GM03348 (cell line): Measurements from ENCODE around the gene ENGASE.
"Not testable (repeated sequence)": the region's sequence is repeated elsewhere in the genome, so short reads cannot be mapped to it uniquely, and the experiment has no call there.

ENCODE experiments used
- DNase-seq: peaks from one replicate; pipeline ENCODE4 v3.0.0; 2012; ENCODE audit warnings: low spot score

ENGASE gene

GRCh38 chr17:79053251-79053925, 21.2 kb upstream of the ENGASE start:
- DNase-seq = no peak

- no peak for DNase-seq
Measured at GRCh38 chr17:79054200-79054960, 20.2 kb upstream of the ENGASE start.

DNA sequence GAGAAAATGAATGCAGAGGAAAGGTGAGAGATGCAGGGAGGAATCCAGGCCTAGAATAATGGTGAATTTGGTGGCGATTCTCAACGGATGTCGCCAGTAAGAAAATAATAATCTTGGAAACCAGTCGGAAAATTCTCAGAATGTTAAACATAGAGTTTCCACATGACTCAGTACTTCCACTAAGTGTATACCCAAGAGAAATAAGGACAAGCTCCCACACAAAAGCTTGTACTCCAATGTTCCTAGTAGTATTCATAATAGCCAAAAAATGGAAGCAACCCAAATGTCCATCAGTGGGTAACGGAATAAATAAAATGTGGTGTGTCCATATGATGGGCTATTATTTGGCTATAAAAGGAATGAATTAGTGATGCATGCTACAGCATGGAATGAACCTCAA, 19.4 kb upstream of the ENGASE start:
- DNase-seq = no peak

DNA sequence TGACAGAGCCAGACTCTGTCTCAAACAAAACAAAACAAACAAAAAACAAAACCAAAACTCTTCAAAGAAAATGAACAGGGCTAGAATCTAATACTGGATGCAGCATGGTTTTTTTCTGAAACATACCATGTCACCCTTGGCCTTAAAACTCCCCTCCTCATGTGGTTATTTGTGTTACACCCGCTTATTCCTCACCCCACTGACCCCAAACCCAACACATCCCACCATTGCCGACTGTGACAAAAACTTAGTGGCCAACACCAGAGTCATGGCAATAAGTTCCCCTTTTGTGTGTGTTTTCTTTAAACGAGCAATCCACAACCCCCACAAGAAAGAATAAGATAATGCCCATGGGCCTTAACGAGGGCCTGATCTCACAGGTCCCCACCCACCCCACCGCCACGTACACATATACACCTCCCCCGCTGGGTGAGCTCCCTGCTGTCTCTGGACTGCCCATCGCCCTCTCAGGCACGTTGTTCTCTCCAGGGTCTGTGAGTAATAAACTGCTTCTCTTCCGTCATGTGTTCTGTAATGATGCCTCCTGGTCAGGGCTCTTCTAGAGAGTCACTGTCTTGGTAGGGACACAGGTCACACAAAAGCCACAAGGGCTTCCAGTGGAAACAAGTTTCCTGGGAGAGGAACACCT, 16.8 kb upstream of the ENGASE start:
- no peak for DNase-seq

DNA sequence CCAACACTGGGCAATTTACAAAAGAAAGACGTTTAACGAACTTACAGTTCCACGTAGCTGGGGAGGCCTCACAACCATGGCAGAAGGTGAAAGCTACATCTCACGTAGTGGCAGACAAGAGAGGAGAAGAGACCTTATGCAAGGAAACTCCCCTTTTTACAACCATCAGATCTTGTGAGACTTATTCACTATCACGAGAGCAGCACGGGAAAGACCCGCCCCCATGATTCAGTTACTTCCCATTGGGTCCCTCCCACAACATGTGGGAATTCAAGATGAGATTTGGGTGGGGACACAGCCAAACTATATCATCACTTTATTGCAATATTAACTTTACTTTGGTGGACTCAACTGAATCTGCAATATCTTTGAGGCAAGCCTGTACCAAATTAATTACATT, 11.9 kb upstream of the ENGASE start:
- DNase-seq = no peak

GRCh38 chr17:79064026-79064425, 10.6 kb upstream of the ENGASE start:
- no peak for DNase-seq

DNA sequence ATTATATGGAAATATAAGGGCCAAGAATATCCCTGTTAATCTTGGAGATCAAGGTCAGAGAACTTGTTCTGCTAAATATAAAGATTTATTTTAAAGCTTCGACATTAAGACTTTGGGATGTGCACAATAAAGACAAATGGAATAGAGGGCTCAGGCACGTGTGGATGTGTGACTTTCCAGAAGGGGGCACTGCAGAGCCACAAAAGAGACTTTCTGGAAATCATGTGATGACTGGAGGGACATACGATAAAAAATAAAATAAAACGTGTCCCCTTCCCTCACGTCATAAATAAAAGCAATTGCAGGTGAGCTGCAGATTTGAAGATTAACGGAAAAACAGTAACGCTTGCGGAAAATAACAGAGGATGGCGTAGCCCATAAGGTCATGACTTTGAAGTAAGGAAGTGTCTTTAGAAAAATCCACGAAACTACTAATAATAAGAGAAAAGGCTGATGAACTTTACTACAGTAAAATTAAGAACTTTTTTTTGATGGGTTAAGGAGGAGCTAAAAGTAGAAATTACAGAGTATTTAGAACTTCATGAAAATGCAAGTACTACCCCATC, 9.4 kb upstream of the ENGASE start:
- DNase-seq = peak; percentile 50

- DNase-seq = no peak
Measured at GRCh38 chr17:79066963-79067362, 7.7 kb upstream of the ENGASE start.

- DNase-seq = no peak
Measured at GRCh38 chr17:79070266-79070880, 4.3 kb upstream of the ENGASE start.

DNA sequence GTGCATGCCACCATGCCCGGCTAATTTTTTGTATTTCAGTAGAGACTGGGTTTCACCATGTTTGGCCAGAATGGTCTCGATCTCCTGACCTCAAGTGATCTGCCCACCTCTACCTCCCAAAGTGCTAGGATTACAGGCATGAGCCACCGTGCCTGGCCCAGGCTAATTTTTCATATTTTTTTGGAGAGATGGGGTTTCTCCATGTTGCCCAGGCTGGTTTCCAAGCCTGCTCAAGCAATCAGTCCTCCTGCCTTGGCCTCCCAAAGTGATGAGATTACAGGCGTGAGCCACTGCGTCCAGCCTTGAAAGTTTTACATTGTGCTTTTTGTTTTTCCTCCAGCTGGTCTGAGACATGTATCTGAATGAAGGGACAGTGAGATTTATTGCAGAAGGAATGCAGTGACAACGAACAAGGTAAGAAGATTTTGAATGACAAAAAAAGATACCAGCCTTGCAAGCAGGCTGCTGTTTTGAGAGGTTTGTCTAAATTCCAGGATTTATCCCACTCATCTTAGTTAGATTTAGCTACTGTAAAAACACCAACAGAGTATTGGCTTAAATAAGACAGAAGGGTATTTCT, 3.4 kb upstream of the ENGASE start:
- DNase-seq = no peak

GRCh38 chr17:79072544-79072943, 2.1 kb upstream of the ENGASE start:
- DNase-seq = no peak

DNA sequence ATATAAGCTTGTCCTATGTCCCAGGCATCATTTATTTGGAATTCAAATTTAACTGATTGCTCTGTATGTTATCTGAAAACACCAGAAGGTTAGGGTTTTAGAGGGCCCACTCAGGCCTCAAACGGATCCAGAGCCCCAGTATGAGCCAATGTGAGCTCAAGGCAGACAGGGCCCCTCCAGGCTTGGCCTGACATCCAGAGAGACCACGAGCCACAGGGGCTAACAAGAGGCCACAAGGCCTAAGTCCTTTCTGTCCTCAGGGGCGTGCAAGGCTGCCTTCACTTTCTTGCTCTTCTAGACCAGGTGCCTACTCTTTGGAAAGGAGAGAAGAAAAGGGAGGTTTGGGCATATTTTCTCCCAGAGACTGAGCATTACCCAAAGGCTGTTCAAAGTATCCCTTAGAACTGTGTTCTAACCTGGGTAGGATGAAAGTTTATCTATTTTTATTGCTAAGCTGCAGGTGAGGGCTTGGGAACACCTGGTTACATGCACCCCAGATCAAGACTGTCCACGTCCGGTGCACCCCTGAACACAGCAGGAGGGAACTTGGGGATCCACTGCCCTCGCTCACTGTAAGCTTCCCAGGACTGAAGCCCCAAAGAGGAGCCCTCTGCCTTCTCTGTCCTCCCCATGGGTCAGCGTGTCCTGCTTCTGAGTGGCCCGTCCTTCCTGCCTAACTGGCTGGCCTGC, 1.5 kb upstream of the ENGASE start:
- DNase-seq = no peak

DNA sequence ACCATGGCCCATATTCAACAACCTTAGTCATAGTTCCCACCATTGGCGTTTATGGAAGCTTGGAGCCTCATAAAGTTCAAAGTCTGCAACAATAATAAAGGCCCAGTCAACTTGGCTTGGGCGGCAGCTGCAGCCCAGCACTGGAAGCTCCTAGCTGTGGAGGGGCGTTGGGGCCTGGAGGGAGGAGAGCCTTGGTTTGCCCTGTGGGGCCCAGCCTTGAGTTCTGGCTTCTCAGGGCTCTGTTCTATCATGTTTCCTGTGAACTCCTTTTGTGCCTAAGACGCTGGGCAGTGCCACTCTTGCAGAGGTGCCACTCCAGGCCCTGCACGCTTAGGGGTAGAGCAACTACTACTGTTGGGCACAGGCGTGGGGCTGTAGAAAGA, 927 bp upstream of the ENGASE start:
- DNase-seq = no peak

DNA sequence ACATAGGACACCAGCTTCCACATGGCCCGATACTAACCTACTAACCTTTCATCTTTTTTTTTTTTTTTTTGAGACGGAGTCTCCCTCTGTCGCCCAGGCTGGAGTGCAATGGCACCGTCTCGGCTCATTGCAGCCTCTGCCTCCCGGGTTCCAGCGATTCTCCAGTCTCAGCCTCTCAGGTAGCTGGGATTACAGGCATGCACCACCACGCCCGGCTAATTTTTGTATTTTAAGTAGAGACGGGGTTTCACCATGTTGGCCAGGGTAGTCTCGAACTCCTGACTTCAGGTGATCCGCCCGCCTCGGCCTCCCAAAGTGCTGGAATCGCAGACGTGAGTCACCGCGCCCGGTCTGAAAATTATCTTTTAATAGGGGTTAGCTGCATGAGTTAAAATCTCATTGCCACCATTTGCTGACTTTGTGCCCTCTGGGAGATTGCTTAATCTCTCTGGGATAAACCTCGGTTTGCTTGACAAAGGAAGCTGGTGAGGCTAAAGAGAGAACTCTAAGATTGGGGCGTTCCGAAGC, 439 bp upstream of the ENGASE start:
- not testable (repeated sequence) for DNase-seq

DNA sequence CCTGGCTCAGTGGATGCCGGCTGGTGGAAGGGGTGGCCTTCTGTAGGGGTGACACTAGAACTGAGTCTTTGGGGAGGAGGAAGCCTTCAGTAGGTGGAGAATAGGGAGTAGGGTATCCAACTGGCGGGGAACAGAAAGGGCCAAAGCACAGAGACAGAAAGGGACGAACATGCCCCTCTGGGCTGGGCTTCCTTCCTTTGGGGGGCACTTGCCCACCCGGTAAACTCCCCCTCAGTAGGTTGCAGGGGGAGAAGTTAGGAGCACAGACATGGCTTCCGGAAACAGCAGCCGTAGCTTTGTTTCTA, 774 bp downstream of the ENGASE start:
- peak; percentile 50 for DNase-seq

GRCh38 chr17:79075861-79076406, 1.3 kb downstream of the ENGASE start:
- no peak for DNase-seq

DNA sequence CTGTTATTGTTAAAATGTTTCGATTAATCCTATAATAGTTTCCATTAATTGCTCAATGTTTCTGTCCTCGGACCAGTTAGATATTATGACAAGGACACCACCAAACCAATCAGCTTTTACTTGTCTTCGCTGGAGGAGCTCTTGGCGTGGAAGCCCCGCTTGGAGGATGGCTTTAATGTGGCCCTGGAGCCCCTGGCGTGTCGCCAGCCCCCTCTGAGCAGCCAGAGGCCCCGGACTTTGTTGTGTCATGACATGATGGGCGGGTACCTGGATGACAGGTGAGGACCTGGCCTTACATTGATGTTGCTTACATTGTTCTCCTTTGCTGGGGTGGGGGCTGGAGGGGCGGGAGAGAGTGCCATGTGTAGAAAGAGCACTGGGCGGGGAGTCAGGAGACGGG, 3.0 kb downstream of the ENGASE start:
- DNase-seq = no peak

DNA sequence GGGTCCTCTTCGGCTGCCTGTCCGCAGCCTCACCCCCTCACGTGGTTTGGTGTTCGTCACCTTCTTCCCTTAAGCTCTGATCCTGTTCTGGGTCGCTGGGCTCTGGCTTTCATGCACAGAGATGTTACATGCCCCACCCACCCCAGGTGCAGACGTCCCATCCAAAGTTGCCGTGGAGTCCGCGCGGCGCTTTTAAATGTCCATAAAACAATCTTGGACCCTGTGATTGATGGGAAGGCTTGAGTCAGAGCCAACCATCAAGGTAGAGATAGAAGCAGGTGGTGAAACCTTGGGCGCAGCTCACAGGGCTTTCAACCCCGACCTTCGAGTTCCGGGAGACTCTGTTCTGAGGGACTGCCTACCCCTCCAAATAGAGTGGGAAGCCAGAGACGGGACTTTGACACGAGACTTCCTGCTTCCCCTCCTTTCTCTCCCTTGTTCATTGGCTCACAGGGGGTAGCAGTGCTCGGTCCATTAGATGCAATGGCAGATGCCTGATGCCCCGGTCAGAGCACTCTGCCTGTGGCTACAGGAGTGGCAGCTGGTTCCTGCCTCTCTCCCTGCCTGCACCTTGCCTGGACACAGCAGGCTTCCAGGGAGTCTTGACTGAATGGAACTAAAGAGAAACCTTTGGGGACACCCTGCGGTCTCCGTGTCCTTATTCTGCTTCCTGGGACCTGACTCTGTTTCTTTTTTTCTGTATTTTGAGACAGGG, 4.0 kb downstream of the ENGASE start:
- no peak for DNase-seq

DNA sequence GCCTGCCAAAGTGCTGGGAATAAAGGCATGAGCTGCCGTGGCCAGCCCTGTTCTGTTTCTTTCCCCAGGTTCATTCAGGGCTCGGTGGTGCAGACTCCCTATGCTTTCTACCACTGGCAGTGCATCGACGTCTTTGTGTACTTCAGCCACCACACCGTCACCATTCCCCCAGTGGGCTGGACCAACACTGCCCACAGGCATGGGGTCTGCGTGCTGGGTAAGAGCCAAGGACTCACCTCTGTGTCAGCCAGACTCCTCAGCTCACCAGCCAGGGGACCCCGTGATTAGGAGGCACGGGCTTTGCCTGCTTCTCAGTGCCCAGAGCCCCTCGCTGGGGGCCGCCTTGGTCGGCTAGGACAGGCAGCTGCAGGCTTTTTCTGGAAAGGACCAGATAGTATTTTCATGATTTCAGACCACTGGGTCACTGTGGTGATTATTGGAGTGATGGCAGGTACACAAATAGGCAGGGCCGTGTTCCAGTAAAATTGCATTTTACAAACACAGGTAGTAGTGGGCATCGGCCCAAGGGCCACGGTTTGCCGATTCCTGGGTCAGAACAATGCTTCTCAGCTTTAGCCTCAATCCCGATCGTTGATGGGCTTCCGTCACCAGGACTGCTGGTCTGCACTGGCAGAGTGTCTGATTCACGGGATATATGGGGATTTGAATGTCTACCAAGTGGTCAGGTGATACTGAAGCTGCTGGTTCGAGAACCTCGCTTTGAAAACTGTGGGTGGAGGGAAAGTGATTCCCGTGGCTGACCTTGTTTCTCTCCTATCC, 5.0 kb downstream of the ENGASE start:
- no peak for DNase-seq

- no peak for DNase-seq
Measured at GRCh38 chr17:79080349-79080748, 5.7 kb downstream of the ENGASE start.
